ENCODE measurements around the gene DMBT1.

GRCh38 chr10:122566632-122567031, 6.1 kb downstream of the DMBT1 start:
- TF ChIP-seq EP300 (IDR thresholded peaks at IDR 0.05) (no peak), POLR2A (IDR thresholded peaks at IDR 0.05; ENCODE audit: low read depth) (no peak)
